Measurements from ENCODE around the gene SCFD2.

- TF ChIP-seq EP300 (IDR thresholded peaks at IDR 0.05) = no peak
- TF ChIP-seq POLR2A (IDR thresholded peaks at IDR 0.05) = no peak
- no peak for TF ChIP-seq CTCF (IDR thresholded peaks at IDR 0.05)
These were observed 245.1 kb downstream of the SCFD2 start for GRCh38 chr4:53120778-53121177.
